Measurements from ENCODE around the gene TMBIM1.

Gene TMBIM1

DNA sequence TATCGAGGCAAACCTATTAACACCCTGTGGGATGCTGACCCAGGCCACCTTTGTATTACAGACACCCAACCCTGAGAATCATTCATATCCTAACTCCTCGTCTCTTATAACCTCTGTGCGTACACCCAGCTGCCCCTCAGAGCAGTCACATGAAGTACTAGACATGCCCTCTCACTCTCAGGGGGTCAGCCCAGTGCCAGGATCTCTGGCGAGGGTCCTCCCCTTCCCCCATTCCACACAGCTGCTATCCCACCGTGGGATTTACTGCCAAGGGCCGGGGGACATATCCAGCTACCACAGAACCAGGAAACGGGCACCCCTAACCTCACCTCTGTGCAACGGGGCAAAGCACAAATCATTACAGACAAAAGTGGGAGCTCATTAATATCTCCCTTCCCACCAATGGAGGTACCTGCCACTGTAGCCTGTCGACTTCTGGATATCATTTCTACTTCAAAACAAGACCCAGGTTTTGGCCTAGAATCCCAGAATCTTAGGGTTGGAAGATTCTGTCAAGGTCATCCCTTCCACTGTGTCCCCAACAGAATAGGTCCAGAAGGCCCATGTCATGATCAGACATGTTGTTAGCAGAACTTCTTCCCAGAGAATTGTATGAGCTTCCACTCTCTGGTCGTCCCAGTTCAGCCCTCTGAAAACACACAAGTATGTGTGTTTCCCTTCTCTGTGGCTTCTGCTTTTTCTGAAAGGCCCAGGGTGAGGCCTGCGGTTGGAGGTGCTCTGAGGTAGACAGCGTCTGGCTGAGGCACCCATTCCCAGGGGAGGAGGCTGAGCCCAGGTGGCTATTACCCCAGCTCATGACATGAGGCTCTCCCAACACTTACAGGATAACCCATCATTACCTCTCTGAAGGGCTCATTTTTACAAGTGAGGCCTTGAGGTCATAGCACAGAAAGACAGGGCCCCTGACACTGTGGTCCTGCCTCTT, 1.7 kb downstream of the TMBIM1 start:
- peak overlapping the region; percentile 70 for H3K4me3 ChIP-seq (ENCODE audit: low read depth, low read length)
- DNase-seq (ENCODE audit: low read depth) = peak; percentile 79
- TF ChIP-seq POLR2A (IDR thresholded peaks at IDR 0.05; ENCODE audit: extremely low read depth, insufficient read length) = no peak
- TF ChIP-seq, protein P1, sequence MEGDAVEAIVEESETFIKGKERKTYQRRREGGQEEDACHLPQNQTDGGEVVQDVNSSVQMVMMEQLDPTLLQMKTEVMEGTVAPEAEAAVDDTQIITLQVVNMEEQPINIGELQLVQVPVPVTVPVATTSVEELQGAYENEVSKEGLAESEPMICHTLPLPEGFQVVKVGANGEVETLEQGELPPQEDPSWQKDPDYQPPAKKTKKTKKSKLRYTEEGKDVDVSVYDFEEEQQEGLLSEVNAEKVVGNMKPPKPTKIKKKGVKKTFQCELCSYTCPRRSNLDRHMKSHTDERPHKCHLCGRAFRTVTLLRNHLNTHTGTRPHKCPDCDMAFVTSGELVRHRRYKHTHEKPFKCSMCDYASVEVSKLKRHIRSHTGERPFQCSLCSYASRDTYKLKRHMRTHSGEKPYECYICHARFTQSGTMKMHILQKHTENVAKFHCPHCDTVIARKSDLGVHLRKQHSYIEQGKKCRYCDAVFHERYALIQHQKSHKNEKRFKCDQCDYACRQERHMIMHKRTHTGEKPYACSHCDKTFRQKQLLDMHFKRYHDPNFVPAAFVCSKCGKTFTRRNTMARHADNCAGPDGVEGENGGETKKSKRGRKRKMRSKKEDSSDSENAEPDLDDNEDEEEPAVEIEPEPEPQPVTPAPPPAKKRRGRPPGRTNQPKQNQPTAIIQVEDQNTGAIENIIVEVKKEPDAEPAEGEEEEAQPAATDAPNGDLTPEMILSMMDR (IDR thresholded peaks at IDR 0.05; ENCODE audit: low read depth, low read length) = no peak
- TF ChIP-seq MAX (IDR thresholded peaks at IDR 0.05; ENCODE audit: low read depth, low read length) = no peak
- no peak for TF ChIP-seq MYC (IDR thresholded peaks at IDR 0.05; ENCODE audit: low read depth, low read length)

GRCh38 chr2:218289639-218290315, 2.5 kb downstream of the TMBIM1 start:
- no peak for DNase-seq (ENCODE audit: low read depth)
- H3K4me3 ChIP-seq (ENCODE audit: low read depth, low read length) = no peak overlapping the region
- TF ChIP-seq MYC (IDR thresholded peaks at IDR 0.05; ENCODE audit: low read depth, low read length) (no peak), MAX (IDR thresholded peaks at IDR 0.05; ENCODE audit: low read depth, low read length) (no peak), POLR2A (IDR thresholded peaks at IDR 0.05; ENCODE audit: extremely low read depth, insufficient read length) (no peak)
- TF ChIP-seq, protein P1 (IDR thresholded peaks at IDR 0.05; ENCODE audit: low read depth, low read length) = no peak

- peak overlapping the region; percentile 45 for H3K4me3 ChIP-seq (ENCODE audit: low read depth, low read length)
- TF ChIP-seq MYC (IDR thresholded peaks at IDR 0.05; ENCODE audit: low read depth, low read length) (peak; percentile 39; the same call in 1 of the 2 replicates), MAX (IDR thresholded peaks at IDR 0.05; ENCODE audit: low read depth, low read length) (peak; percentile 28; the same call in 1 of the 2 replicates), POLR2A (IDR thresholded peaks at IDR 0.05; ENCODE audit: extremely low read depth, insufficient read length) (peak; percentile 19)
- TF ChIP-seq, protein P1 (IDR thresholded peaks at IDR 0.05; ENCODE audit: low read depth, low read length) = no peak
- peak; percentile 85 for DNase-seq (ENCODE audit: low read depth)
Observed at GRCh38 chr2:218286570-218287459, 5.5 kb downstream of the TMBIM1 start.

DNA sequence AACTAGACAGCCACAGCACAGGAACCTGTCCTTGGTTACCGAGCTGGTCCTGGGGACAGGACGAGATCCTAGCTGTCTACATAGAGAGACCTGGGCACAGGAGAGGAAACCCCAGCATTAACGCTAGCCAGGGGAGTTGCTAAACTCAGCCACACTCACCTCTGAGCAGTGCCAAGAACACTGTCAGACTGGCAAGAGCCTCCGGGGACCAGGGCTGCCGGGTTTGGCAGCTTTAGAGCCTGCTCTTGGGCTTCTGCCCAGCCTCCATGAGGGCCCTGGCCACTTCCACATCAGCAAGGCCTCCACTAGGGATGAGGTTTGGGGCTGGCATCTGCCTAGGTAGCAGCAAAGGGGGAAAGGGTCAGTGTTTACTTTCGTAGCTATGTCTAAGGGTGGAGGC, 6.7 kb downstream of the TMBIM1 start:
- H3K4me3 ChIP-seq (ENCODE audit: low read depth, low read length) = no peak overlapping the region
- TF ChIP-seq MYC (IDR thresholded peaks at IDR 0.05; ENCODE audit: low read depth, low read length) (no peak), MAX (IDR thresholded peaks at IDR 0.05; ENCODE audit: low read depth, low read length) (no peak), POLR2A (IDR thresholded peaks at IDR 0.05; ENCODE audit: extremely low read depth, insufficient read length) (no peak)
- TF ChIP-seq, protein P1 (IDR thresholded peaks at IDR 0.05; ENCODE audit: low read depth, low read length) = no peak
- DNase-seq (ENCODE audit: low read depth) = no peak

All from NB4 (cell line).